Endothelial cell (in vitro differentiated cells): ENCODE measurements around the gene LPIN1. TPM values are rescaled to one million over a fixed set of nuclear protein-coding genes. Genes with fewer than 3 reads are reported as not detected.
"Not testable (repeated sequence)": the region's sequence is repeated elsewhere in the genome, so short reads cannot be mapped to it uniquely, and the experiment has no call there.

Experiments
- DNase-seq: peaks from one replicate; pipeline ENCODE4 v3.0.0; 2021; ENCODE audit warnings: low spot score
- H3K27ac Mint-ChIP-seq: one replicate; pipeline ENCODE4 v1.8.0; 2021; ENCODE audit warnings: mixed read lengths, inconsistent platforms; ENCODE audit not compliant: unreplicated experiment
- H3K27me3 Mint-ChIP-seq: one replicate; pipeline ENCODE4 v1.8.0; 2021; ENCODE audit warnings: mild to moderate bottlenecking, moderate library complexity, mixed read lengths, inconsistent platforms; ENCODE audit not compliant: unreplicated experiment
- H3K36me3 Mint-ChIP-seq: one replicate; pipeline ENCODE4 v1.8.0; 2021; ENCODE audit warnings: mild to moderate bottlenecking, low read depth, mixed read lengths, inconsistent platforms; ENCODE audit not compliant: unreplicated experiment
- H3K4me1 Mint-ChIP-seq: one replicate; pipeline ENCODE4 v1.8.0; 2021; ENCODE audit warnings: mild to moderate bottlenecking, mixed read lengths, inconsistent platforms; ENCODE audit not compliant: unreplicated experiment
- H3K4me3 Mint-ChIP-seq: one replicate; pipeline ENCODE4 v1.8.0; 2021; ENCODE audit warnings: mild to moderate bottlenecking, mixed read lengths, inconsistent platforms; ENCODE audit not compliant: unreplicated experiment
- H3K9me3 Mint-ChIP-seq: one replicate; pipeline ENCODE4 v1.8.0; 2021; ENCODE audit warnings: mixed read lengths, inconsistent platforms; ENCODE audit not compliant: unreplicated experiment
- total RNA-seq: library from RNA; stranded (reverse); fragmentation: NEBNext Ultra II Directional; extraction: Animal tissue kit (Norgen Biotek cat#: 25700); gene quantifications from one replicate; pipeline ENCODE4 v1.2.1, GENCODE V29; 2021; ENCODE audit not compliant: unreplicated experiment
- TF ChIP-seq, protein P1 (sequence below): fragments of 200-600 bp; sonication (generic); IDR thresholded peaks from one replicate; pipeline ENCODE4 v1.5.0; 2021; ENCODE audit warnings: antibody characterized with exemption; ENCODE audit not compliant: unreplicated experiment

LPIN1 gene
- total RNA-seq, 1 donor from 2014 or later = 16.4 TPM

DNA sequence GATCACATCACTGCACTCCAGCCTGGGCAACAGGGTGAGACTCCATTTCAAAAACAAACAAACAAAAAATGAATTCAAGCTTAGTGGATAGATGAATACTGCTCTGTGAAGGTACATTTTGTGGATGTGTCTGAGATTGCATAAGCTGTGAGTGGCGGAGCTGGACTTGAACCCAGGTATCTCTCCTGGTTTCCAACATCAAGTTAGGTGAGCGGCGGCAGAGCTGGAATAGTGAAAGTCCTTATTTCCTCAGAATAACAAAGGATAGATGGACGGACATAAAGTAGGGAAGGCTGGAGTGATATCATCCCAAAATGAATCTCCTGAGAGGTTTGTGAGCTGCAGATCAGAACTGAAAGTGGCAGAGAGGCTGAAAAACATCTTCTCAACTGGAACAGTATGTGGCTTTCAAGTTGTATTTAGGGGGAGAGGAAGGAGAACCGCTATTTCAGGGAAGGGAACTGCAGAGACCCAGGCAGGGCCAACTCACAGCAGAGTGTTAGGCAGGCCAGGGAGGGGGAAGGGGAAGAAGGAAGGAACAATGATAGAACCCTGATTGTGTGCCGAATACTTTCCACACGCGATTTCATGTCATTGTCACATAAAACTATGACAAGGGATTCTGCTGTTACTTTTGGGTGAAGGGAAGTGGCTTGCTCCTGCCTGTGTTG, 106.2 kb downstream of the LPIN1 start:
- no peak overlapping the region for H3K27ac Mint-ChIP-seq

GRCh38 chr2:11853197-11853588, 106.8 kb downstream of the LPIN1 start:
- peaks cover 11% of the 10 kb centered on the region for H3K36me3 Mint-ChIP-seq
- H3K4me1 Mint-ChIP-seq = no peaks in the 10 kb centered on the region
- H3K27me3 Mint-ChIP-seq = peaks cover 19% of the 10 kb centered on the region
- H3K27ac Mint-ChIP-seq = no peak overlapping the region
- H3K4me3 Mint-ChIP-seq = no peak overlapping the region
- no peak for DNase-seq
- TF ChIP-seq, protein P1, sequence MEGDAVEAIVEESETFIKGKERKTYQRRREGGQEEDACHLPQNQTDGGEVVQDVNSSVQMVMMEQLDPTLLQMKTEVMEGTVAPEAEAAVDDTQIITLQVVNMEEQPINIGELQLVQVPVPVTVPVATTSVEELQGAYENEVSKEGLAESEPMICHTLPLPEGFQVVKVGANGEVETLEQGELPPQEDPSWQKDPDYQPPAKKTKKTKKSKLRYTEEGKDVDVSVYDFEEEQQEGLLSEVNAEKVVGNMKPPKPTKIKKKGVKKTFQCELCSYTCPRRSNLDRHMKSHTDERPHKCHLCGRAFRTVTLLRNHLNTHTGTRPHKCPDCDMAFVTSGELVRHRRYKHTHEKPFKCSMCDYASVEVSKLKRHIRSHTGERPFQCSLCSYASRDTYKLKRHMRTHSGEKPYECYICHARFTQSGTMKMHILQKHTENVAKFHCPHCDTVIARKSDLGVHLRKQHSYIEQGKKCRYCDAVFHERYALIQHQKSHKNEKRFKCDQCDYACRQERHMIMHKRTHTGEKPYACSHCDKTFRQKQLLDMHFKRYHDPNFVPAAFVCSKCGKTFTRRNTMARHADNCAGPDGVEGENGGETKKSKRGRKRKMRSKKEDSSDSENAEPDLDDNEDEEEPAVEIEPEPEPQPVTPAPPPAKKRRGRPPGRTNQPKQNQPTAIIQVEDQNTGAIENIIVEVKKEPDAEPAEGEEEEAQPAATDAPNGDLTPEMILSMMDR = no peak
- H3K9me3 Mint-ChIP-seq = peaks cover 14% of the 10 kb centered on the region

More for the DNA sequence above, 106.2 kb downstream of the LPIN1 start:
- Mint-ChIP-seq H3K27me3 (peaks cover 19% of the 10 kb centered on the region), H3K9me3 (peaks cover 14% of the 10 kb centered on the region), H3K36me3 (peaks cover 15% of the 10 kb centered on the region), H3K4me1 (no peaks in the 10 kb centered on the region), H3K4me3 (no peak overlapping the region)
- no peak for DNase-seq
- TF ChIP-seq, protein P1 = no peak

DNA sequence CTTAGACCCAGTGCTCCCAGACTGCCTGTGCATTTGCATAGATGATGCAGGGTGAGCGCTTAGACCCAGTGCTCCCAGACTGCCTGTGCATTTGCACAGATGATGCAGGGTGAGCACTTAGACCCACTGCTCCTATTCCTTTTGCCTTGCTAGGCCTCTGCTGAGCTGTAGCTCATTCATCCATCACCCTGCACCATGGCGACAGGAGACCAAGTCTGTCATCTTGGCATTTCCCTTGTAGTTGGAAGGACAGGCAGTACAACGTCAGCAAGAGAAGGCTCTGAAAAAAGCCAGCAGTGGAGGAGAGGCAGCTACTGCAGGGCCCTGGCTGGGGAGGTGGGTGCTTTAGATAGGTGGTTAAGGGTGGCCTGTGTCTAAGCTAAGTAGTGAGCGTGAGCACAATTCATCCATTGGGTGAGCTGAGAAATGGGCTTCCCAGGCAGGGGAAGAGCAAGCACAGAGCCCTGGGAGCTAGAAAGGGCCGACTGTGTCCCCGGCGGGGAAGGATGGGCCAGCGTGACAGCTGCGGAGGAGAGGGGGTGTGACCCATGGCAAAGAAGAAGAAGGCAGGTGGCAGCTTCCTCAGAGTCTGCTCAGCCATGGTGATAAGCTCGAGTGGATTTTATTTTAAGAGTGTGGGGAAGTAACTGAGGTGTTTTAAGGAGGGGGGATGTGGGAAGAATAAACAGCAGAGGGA, 108.8 kb downstream of the LPIN1 start:
- no peak for DNase-seq
- peaks cover 23% of the 10 kb centered on the region for H3K9me3 Mint-ChIP-seq
- no peaks in the 10 kb centered on the region for H3K4me1 Mint-ChIP-seq
- TF ChIP-seq, protein P1 = no peak
- H3K27ac Mint-ChIP-seq = no peak overlapping the region
- H3K36me3 Mint-ChIP-seq = peaks cover 17% of the 10 kb centered on the region
- H3K27me3 Mint-ChIP-seq = peaks cover 14% of the 10 kb centered on the region
- no peak overlapping the region for H3K4me3 Mint-ChIP-seq

GRCh38 chr2:11856095-11856494, 109.7 kb downstream of the LPIN1 start:
- Mint-ChIP-seq H3K36me3 (peaks cover 24% of the 10 kb centered on the region), H3K27ac (no peak overlapping the region), H3K27me3 (peaks cover 12% of the 10 kb centered on the region), H3K9me3 (peaks cover 23% of the 10 kb centered on the region), H3K4me3 (no peak overlapping the region), H3K4me1 (no peaks in the 10 kb centered on the region)
- DNase-seq = no peak
- TF ChIP-seq, protein P1 = no peak

DNA sequence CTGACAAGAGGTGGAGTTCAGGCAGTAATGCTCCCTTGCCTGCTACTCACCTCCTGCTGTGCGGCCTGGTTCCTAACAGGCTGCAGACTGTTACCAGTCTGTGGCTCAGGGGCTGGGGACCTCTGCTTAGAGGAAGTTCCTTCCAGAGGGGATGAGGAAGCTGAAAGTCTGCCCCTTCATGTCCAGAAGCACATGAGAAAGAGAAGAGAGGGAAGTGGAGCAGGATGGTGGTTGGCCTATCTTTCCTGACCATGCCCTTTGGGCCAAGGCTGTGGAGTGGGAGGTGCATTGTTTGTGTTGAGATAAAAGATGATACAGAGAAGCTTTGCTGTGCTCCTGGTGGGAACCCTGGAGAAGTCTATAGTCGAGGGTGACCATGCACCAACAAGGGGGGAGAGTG, 112.5 kb downstream of the LPIN1 start:
- H3K4me3 Mint-ChIP-seq = peak overlapping the region; percentile 60
- H3K4me1 Mint-ChIP-seq = peaks cover 11% of the 10 kb centered on the region
- peaks cover 23% of the 10 kb centered on the region for H3K9me3 Mint-ChIP-seq
- H3K27me3 Mint-ChIP-seq = peaks cover 15% of the 10 kb centered on the region
- no peak for DNase-seq
- TF ChIP-seq, protein P1 = no peak
- no peak overlapping the region for H3K27ac Mint-ChIP-seq
- peaks cover 24% of the 10 kb centered on the region for H3K36me3 Mint-ChIP-seq

GRCh38 chr2:11859975-11860374, 113.5 kb downstream of the LPIN1 start:
- not testable (repeated sequence) for H3K4me3 Mint-ChIP-seq, H3K27ac Mint-ChIP-seq, DNase-seq
- Mint-ChIP-seq H3K36me3 (peaks cover 24% of the 10 kb centered on the region), H3K27me3 (peaks cover 12% of the 10 kb centered on the region), H3K9me3 (peaks cover 23% of the 10 kb centered on the region), H3K4me1 (peaks cover 14% of the 10 kb centered on the region)
